Neural cell (in vitro differentiated cells): ENCODE data around the gene TRIM24. TPM values are rescaled to one million over a fixed set of nuclear protein-coding genes. Genes with fewer than 3 reads are reported as not detected.

Experiments
- H2AFZ ChIP-seq: fragments of 200-600, 300-800 bp; sonication (generic), shearing (Covaris generic); 2 replicates; pipeline ENCODE4 v1.6.0; 2014; ENCODE audit warnings: low read depth, mild to moderate bottlenecking, antibody characterized with exemption, low read length, moderate library complexity
- H3F3A ChIP-seq: fragments of 200-600 bp; shearing (Covaris generic); 2 replicates; pipeline ENCODE4 v1.6.1; 2016; ENCODE audit warnings: mild to moderate bottlenecking, moderate library complexity, mixed read lengths, antibody characterized with exemption, low read length; ENCODE audit not compliant: insufficient read depth, poor library complexity, severe bottlenecking
- H3K27ac ChIP-seq: fragments of 200-600, 300-800 bp; sonication (generic), shearing (Covaris generic); 2 replicates; pipeline ENCODE4 v1.5.1; 2014; ENCODE audit warnings: mild to moderate bottlenecking, low read length, moderate library complexity
- H3K27me3 ChIP-seq: fragments of 300-800, 200-600 bp; sonication (generic), shearing (Covaris generic); 2 replicates; pipeline ENCODE4 v1.6.0; 2014; ENCODE audit warnings: mild to moderate bottlenecking, low read depth, low read length, moderate library complexity; ENCODE audit not compliant: insufficient read depth
- H3K36me3 ChIP-seq: fragments of 300-800, 200-600 bp; sonication (generic), shearing (Covaris generic); 2 replicates; pipeline ENCODE4 v1.5.1; 2014; ENCODE audit warnings: mild to moderate bottlenecking, antibody characterized with exemption, low read length, moderate library complexity; ENCODE audit not compliant: insufficient read depth
- H3K4me2 ChIP-seq: fragments of 300-800, 200-600 bp; sonication (generic), shearing (Covaris generic); 2 replicates; pipeline ENCODE4 v1.6.0; 2014; ENCODE audit warnings: mild to moderate bottlenecking, low read length
- H3K4me3 ChIP-seq: fragments of 300-800, 200-600 bp; sonication (generic), shearing (Covaris generic); 2 replicates; pipeline ENCODE4 v1.5.1; 2014; ENCODE audit warnings: mild to moderate bottlenecking, low read length, moderate library complexity
- H3K79me2 ChIP-seq: fragments of 200-600 bp; shearing (Covaris generic); replicated peaks from 2 replicates; pipeline ENCODE4 v1.6.0; 2014; ENCODE audit warnings: mild to moderate bottlenecking, low read length, moderate library complexity; ENCODE audit not compliant: insufficient read depth
- H3K9ac ChIP-seq: fragments of 300-800, 200-600 bp; sonication (generic), shearing (Covaris generic); 2 replicates; pipeline ENCODE4 v1.6.1; 2016; ENCODE audit warnings: mild to moderate bottlenecking, low read length, mixed read lengths
- H3K9me2 ChIP-seq: fragments of 200-600 bp; shearing (Covaris generic); 2 replicates; pipeline ENCODE4 v1.6.1; 2016; ENCODE audit warnings: mild to moderate bottlenecking, low read length, mixed read lengths; ENCODE audit not compliant: insufficient read depth
- H3K9me3 ChIP-seq: fragments of 200-600, 300-800 bp; sonication (generic), shearing (Covaris generic); 2 replicates; pipeline ENCODE4 v1.6.1; 2016; ENCODE audit warnings: mild to moderate bottlenecking, mixed run types, low read length, moderate library complexity, mixed read lengths
- H4K20me1 ChIP-seq: fragments of 200-600 bp; shearing (Covaris generic); 2 replicates; pipeline ENCODE4 v1.6.1; 2016; ENCODE audit warnings: mild to moderate bottlenecking, mixed run types; ENCODE audit not compliant: insufficient read depth
- EP300 ChIP-seq: fragments of 450-650 bp; conservative IDR thresholded peaks from 2 replicates; pipeline ENCODE4 v1.6.1; 2014; ENCODE audit warnings: antibody characterized with exemption, mild to moderate bottlenecking, moderate library complexity; ENCODE audit not compliant: poor library complexity, severe bottlenecking
- EZH2 ChIP-seq: fragments of 200-600, 300-800 bp; shearing (Covaris generic), sonication (generic); IDR thresholded peaks from 2 replicates; pipeline ENCODE4 v1.6.1; 2014; ENCODE audit warnings: antibody characterized with exemption, low read length, borderline replicate concordance, mild to moderate bottlenecking; ENCODE audit not compliant: insufficient read depth, poor library complexity, severe bottlenecking
- MXI1 ChIP-seq: fragments of 450-650 bp; conservative IDR thresholded peaks from 2 replicates; pipeline ENCODE4 v1.6.1; 2014; ENCODE audit warnings: antibody characterized with exemption, mild to moderate bottlenecking; ENCODE audit not compliant: poor library complexity, severe bottlenecking
- POLR2AphosphoS5 ChIP-seq: IDR thresholded peaks from 2 replicates; pipeline ENCODE4 v1.6.1; 2012
- RAD21 ChIP-seq: fragments of 450-650 bp; conservative IDR thresholded peaks from 2 replicates; pipeline ENCODE4 v1.6.1; 2014; ENCODE audit warnings: antibody characterized with exemption, mild to moderate bottlenecking, moderate library complexity
- SMC3 ChIP-seq: fragments of 450-650 bp; conservative IDR thresholded peaks from 2 replicates; pipeline ENCODE4 v1.6.1; 2014; ENCODE audit warnings: antibody characterized with exemption, mild to moderate bottlenecking, moderate library complexity; ENCODE audit not compliant: poor library complexity
- TAF1 ChIP-seq: IDR thresholded peaks from 2 replicates; pipeline ENCODE4 v1.6.1; 2012; ENCODE audit warnings: low read depth
- polyA plus RNA-seq: library from polyadenylated mRNA; depleted of rRNA; stranded (reverse); fragments of >200 nt; gene quantifications from 2 replicates; pipeline ENCODE4 v1.2.3, GENCODE V29; 2014
- TF ChIP-seq, protein P1 (sequence below): IDR thresholded peaks from 2 replicates; pipeline ENCODE4 v1.6.1; 2012; ENCODE audit warnings: borderline replicate concordance
- TF ChIP-seq, protein P2 (sequence below): fragments of 450-650 bp; IDR thresholded peaks from 2 replicates; pipeline ENCODE4 v1.5.1; 2014; ENCODE audit warnings: antibody characterized with exemption, mild to moderate bottlenecking, moderate library complexity; ENCODE audit not compliant: poor library complexity, severe bottlenecking

The TRIM24 gene
- polyA plus RNA-seq, 1 donor from 2014 or later, result 47.1 TPM

DNA sequence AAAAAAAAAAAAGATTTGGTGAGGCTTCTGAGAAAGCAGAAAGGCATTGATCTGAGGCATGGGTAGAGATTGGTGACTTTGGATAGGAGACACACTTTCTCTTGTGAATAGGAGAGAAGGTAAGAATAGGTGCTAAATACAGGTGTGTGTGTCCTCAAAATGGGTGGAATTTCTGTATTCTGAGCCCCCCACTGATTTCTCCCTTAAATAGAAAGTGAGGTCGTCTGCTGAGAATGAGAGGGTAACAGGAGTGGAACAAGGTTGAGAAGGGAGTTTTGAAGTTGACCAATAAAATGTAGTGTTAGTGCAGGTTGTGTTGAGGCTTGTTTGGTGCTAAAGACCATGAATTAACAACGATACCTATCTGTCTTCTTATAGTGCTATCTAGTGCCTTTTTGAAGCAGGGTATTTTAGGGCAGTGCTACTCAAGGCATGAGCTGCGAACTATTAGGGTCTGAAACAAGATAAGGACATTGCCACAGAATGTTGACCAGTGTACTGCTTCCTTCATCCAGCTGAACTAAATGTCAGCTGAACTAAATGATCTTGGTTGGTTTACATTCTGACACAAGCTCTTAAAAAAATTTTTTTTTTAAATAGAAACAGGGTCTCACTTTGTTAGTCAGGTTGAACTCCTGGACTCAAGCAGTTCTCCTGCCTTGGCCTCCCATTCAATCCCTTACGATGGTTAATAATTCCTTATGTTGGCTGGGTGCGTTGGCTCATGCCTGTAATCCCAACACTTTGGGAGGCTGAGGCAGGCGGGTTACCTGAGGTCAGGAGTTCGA lies 12.4 kb downstream of the TRIM24 start:
- H3K36me3 ChIP-seq, result no peaks in the 10 kb centered on the region
- no peaks in the 10 kb centered on the region for H3K9me2 ChIP-seq
- TF ChIP-seq MXI1 (no peak), POLR2AphosphoS5 (no peak), RAD21 (no peak), TAF1 (no peak), EZH2 (no peak), EP300 (no peak), SMC3 (no peak)
- TF ChIP-seq, protein P1, sequence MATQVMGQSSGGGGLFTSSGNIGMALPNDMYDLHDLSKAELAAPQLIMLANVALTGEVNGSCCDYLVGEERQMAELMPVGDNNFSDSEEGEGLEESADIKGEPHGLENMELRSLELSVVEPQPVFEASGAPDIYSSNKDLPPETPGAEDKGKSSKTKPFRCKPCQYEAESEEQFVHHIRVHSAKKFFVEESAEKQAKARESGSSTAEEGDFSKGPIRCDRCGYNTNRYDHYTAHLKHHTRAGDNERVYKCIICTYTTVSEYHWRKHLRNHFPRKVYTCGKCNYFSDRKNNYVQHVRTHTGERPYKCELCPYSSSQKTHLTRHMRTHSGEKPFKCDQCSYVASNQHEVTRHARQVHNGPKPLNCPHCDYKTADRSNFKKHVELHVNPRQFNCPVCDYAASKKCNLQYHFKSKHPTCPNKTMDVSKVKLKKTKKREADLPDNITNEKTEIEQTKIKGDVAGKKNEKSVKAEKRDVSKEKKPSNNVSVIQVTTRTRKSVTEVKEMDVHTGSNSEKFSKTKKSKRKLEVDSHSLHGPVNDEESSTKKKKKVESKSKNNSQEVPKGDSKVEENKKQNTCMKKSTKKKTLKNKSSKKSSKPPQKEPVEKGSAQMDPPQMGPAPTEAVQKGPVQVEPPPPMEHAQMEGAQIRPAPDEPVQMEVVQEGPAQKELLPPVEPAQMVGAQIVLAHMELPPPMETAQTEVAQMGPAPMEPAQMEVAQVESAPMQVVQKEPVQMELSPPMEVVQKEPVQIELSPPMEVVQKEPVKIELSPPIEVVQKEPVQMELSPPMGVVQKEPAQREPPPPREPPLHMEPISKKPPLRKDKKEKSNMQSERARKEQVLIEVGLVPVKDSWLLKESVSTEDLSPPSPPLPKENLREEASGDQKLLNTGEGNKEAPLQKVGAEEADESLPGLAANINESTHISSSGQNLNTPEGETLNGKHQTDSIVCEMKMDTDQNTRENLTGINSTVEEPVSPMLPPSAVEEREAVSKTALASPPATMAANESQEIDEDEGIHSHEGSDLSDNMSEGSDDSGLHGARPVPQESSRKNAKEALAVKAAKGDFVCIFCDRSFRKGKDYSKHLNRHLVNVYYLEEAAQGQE, result no peak
- TF ChIP-seq, protein P2, sequence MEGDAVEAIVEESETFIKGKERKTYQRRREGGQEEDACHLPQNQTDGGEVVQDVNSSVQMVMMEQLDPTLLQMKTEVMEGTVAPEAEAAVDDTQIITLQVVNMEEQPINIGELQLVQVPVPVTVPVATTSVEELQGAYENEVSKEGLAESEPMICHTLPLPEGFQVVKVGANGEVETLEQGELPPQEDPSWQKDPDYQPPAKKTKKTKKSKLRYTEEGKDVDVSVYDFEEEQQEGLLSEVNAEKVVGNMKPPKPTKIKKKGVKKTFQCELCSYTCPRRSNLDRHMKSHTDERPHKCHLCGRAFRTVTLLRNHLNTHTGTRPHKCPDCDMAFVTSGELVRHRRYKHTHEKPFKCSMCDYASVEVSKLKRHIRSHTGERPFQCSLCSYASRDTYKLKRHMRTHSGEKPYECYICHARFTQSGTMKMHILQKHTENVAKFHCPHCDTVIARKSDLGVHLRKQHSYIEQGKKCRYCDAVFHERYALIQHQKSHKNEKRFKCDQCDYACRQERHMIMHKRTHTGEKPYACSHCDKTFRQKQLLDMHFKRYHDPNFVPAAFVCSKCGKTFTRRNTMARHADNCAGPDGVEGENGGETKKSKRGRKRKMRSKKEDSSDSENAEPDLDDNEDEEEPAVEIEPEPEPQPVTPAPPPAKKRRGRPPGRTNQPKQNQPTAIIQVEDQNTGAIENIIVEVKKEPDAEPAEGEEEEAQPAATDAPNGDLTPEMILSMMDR, result no peak
- H3K27ac ChIP-seq, result no peak overlapping the region
- H3K9ac ChIP-seq, result no peak overlapping the region
- peaks cover 4% of the 10 kb centered on the region for H3F3A ChIP-seq
- H3K27me3 ChIP-seq, result no peaks in the 10 kb centered on the region
- H4K20me1 ChIP-seq, result peaks cover 4% of the 10 kb centered on the region
- H3K79me2 ChIP-seq, result peaks cover 96% of the 10 kb centered on the region
- no peak overlapping the region for H3K4me2 ChIP-seq
- H2AFZ ChIP-seq, result no peak overlapping the region
- H3K9me3 ChIP-seq, result no peaks in the 10 kb centered on the region
- no peak overlapping the region for H3K4me3 ChIP-seq

DNA sequence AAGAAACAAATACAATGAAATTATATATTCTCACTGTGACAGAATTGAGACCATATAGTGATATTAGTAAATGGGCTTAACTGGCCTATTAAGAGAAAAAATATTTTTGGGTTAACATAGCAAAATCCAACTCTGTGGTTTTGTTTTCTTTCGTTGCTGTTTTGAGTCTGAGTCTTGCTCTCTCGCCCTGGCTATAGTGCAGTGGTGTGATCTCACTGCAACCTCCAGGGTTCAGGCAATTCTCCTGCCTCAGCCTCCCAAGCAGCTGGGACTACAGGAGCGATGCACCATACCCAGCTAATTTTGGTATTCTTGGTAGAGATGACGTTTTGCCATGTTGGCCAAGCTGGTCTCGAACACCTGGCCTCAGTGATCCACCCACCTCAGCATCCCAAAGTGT lies 15.3 kb downstream of the TRIM24 start:
- Histone ChIP-seq H3K79me2 (peaks cover 93% of the 10 kb centered on the region), H3K9me2 (no peaks in the 10 kb centered on the region), H4K20me1 (peaks cover 10% of the 10 kb centered on the region), H2AFZ (no peak overlapping the region), H3F3A (peaks cover 4% of the 10 kb centered on the region), H3K4me3 (no peak overlapping the region), H3K9ac (no peak overlapping the region), H3K4me2 (no peak overlapping the region), H3K9me3 (no peaks in the 10 kb centered on the region), H3K27me3 (no peaks in the 10 kb centered on the region), H3K36me3 (no peaks in the 10 kb centered on the region), H3K27ac (no peak overlapping the region)
- no peak for TF ChIP-seq MXI1
- TF ChIP-seq RAD21, result no peak
- TF ChIP-seq, protein P2, result no peak
- no peak for TF ChIP-seq POLR2AphosphoS5
- TF ChIP-seq EP300, result no peak
- no peak for TF ChIP-seq SMC3
- TF ChIP-seq, protein P1, result no peak
- TF ChIP-seq TAF1, result no peak
- no peak for TF ChIP-seq EZH2
